HG02885 (cell line): ENCODE measurements around the gene COL4A5.
"Not testable (repeated sequence)": the region's sequence is repeated elsewhere in the genome, so short reads cannot be mapped to it uniquely, and the experiment has no call there.

Source experiments
- ATAC-seq: cut with Tn5 transposase; IDR thresholded peaks from one replicate; pipeline ENCODE4 v1.9.1; 2021; ENCODE audit warnings: mild to moderate bottlenecking; ENCODE audit not compliant: unreplicated experiment, poor library complexity

The COL4A5 gene

GRCh38 chrX:108447303-108447702 lies 7.7 kb downstream of the COL4A5 start:
- ATAC-seq, result no peak

GRCh38 chrX:108453841-108454240 lies 14.2 kb downstream of the COL4A5 start:
- ATAC-seq, result no peak

- ATAC-seq, result no peak
Measured at GRCh38 chrX:108456971-108457477, 17.4 kb downstream of the COL4A5 start.

- no peak for ATAC-seq
Measured at GRCh38 chrX:108464604-108465003, 25.0 kb downstream of the COL4A5 start.

- no peak for ATAC-seq
Measured at GRCh38 chrX:108468486-108468885, 28.8 kb downstream of the COL4A5 start.

GRCh38 chrX:108473979-108474378 lies 34.3 kb downstream of the COL4A5 start:
- no peak for ATAC-seq

GRCh38 chrX:108481528-108481927 lies 41.9 kb downstream of the COL4A5 start:
- not testable (repeated sequence) for ATAC-seq

GRCh38 chrX:108484251-108484650 lies 44.6 kb downstream of the COL4A5 start:
- no peak for ATAC-seq

- ATAC-seq, result no peak
Measured at GRCh38 chrX:108485960-108486359, 46.3 kb downstream of the COL4A5 start.

- no peak for ATAC-seq
Measured at GRCh38 chrX:108494406-108495090, 54.9 kb downstream of the COL4A5 start.

- no peak for ATAC-seq
Measured at GRCh38 chrX:108511721-108512120, 72.1 kb downstream of the COL4A5 start.

GRCh38 chrX:108516184-108516583 lies 76.5 kb downstream of the COL4A5 start:
- ATAC-seq, result no peak

- no peak for ATAC-seq
Measured at GRCh38 chrX:108527724-108528123, 88.1 kb downstream of the COL4A5 start.

GRCh38 chrX:108537005-108537404 lies 97.4 kb downstream of the COL4A5 start:
- peak; percentile 95 for ATAC-seq

GRCh38 chrX:108541286-108541685 lies 101.6 kb downstream of the COL4A5 start:
- no peak for ATAC-seq

GRCh38 chrX:108557580-108557979 lies 117.9 kb downstream of the COL4A5 start:
- no peak for ATAC-seq

GRCh38 chrX:108558217-108558616 lies 118.6 kb downstream of the COL4A5 start:
- no peak for ATAC-seq

GRCh38 chrX:108573136-108573535 lies 133.5 kb downstream of the COL4A5 start:
- ATAC-seq, result no peak

- ATAC-seq, result no peak
Measured at GRCh38 chrX:108582151-108582550, 142.5 kb downstream of the COL4A5 start.

- ATAC-seq, result peak; percentile 53
Measured at GRCh38 chrX:108584617-108585211, 145.1 kb downstream of the COL4A5 start.

- ATAC-seq, result no peak
Measured at GRCh38 chrX:108590496-108590895, 150.9 kb downstream of the COL4A5 start.

- no peak for ATAC-seq
Measured at GRCh38 chrX:108601276-108601675, 161.6 kb downstream of the COL4A5 start.
